Fibroblast of skin of left quadriceps (primary cell): ENCODE results near the gene ZBP1.

Experiments
- DNase-seq, 2 experiments: peaks; one replicate each; pipeline ENCODE4 v3.0.0-alpha.2; 2013; ENCODE audit warnings: low read depth in 2 of 2

The ZBP1 gene

GRCh38 chr20:57598491-57598890 is 21.7 kb downstream of the ZBP1 start:
- no peak for DNase-seq

- no peak for DNase-seq
Measured at GRCh38 chr20:57598060-57598459, 22.2 kb downstream of the ZBP1 start.

GRCh38 chr20:57596998-57597939 is 23.0 kb downstream of the ZBP1 start:
- no peak for DNase-seq

- DNase-seq = no peak
Measured at GRCh38 chr20:57596358-57596757, 23.9 kb downstream of the ZBP1 start.

- DNase-seq = no peak
Measured at GRCh38 chr20:57595041-57596030, 24.9 kb downstream of the ZBP1 start.

GRCh38 chr20:57594092-57594951 is 25.9 kb downstream of the ZBP1 start:
- DNase-seq = no peak

- DNase-seq = no peak
Measured at GRCh38 chr20:57593134-57593886, 26.9 kb downstream of the ZBP1 start.

GRCh38 chr20:57592263-57593092 is 27.7 kb downstream of the ZBP1 start:
- DNase-seq = no peak

GRCh38 chr20:57591289-57592229 is 28.7 kb downstream of the ZBP1 start:
- no peak for DNase-seq

- no peak for DNase-seq
Measured at GRCh38 chr20:57590485-57591288, 29.5 kb downstream of the ZBP1 start.

- no peak for DNase-seq
Measured at GRCh38 chr20:57589728-57590484, 30.3 kb downstream of the ZBP1 start.

GRCh38 chr20:57589123-57589727 is 31.0 kb downstream of the ZBP1 start:
- DNase-seq = no peak

- DNase-seq = no peak
Measured at GRCh38 chr20:57588596-57588995, 31.6 kb downstream of the ZBP1 start.

- no peak for DNase-seq
Measured at GRCh38 chr20:57587989-57588377, 32.2 kb downstream of the ZBP1 start.

- DNase-seq = no peak
Measured at GRCh38 chr20:57587278-57587988, 32.8 kb downstream of the ZBP1 start.

- no peak for DNase-seq
Measured at GRCh38 chr20:57586943-57587277, 33.3 kb downstream of the ZBP1 start.
